OCI-M1 (cell line): ENCODE results near the gene RBMY1B.
"Not testable (repeated sequence)": the region's sequence is repeated elsewhere in the genome, so short reads cannot be mapped to it uniquely, and the experiment has no call there.

ENCODE experiments used
- DNase-seq: peaks from one replicate; lab custom pipeline; 2025; lab: John Stamatoyannopoulos, UW

The RBMY1B gene

GRCh38 chrY:21511038-21511437 is at the start of gene RBMY1B:
Gene RBMY1B (plus strand): TSS chrY:21511338. CDS start chrY:21513351, 2,013 bp downstream.
- not testable (repeated sequence) for DNase-seq

DNA sequence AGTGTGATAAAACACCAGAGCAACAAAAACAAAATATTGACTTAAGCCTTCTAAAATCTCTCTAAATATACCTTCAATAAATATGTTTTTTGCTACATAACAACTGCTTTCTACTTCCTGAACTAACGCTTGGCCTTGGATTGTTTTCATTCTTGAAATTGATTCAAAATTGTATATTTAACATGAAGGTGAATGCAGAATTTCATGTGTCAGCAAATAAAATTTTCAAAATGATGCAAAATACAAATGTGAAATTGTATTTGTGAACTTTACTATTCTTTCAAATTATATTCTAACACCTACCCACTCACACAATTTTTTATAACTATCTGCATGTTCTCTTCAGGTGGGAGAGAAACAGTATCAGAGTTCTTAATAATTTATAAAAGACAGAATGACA is 48.2 kb upstream of the RBMY1B start:
- not testable (repeated sequence) for DNase-seq

- no peak for DNase-seq
Measured at GRCh38 chrY:21482967-21483366, 28.2 kb upstream of the RBMY1B start.

DNA sequence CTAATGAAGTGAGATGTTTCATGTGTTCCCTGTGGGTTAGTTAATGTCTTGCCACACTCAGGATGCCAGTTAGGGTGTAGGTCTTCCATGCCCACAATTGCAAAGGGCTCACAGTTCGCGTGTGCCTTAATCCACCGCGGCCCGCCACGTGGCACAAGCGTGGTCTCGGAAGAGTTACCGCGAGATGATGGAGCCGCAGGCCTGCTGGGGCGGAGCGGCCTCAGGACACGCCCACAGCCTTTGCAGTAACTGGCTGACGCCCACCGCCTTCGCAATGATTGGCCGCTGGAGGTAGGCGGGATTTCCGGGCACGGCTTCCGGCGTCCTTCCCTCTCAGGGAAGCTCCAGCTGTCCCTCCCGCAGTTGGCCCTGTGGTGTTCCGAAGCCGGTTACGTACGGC is 23.4 kb downstream of the RBMY1B start, which contains the start of gene RBMY1A1:
RBMY1A1 (plus strand) TSS at position 301 of the 400 bp plus-strand sequence. CDS start 2,013 bp downstream, outside the sequence.
- DNase-seq = not testable (repeated sequence)

DNA sequence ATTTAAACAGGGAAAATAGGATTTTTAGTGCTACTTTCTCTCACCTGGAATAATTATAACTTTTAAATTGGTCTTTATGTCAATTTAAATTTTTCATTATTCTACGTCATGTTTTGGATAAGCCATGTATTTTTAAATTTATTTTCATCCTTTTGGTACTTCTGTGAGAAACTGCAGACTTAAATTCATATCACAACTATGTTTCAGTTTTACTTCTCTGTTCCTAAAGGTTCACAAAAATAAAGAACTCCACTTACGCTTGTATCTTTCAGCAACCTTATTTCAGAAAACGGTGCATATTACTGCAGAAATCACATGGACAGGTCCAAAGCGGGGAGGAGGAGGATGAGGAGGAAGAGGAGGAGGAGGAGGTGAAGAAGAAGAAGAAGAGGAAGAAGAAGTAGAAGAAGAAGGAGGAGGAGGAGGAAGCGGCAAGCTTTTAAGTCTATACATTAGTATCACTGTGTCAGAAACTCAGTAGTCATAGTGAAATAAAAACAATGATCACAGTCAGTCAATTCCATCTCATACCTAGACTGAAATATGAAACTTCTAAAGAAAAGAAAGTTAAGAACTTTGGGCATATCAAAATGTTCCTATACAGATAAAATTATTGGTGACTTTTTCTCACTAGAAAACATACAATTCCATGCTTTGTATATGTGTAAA is 48.3 kb downstream of the RBMY1B start:
- DNase-seq = not testable (repeated sequence)
